ENCODE data around the gene MED1. TPM values are rescaled to one million over a fixed set of nuclear protein-coding genes. Genes with fewer than 3 reads are reported as not detected.

The MED1 gene
- total and polyA plus RNA-seq, 2 donors (not counting 1 experiment from before 2014, with no cell fraction given), result 28.4 to 32.3 TPM

DNA sequence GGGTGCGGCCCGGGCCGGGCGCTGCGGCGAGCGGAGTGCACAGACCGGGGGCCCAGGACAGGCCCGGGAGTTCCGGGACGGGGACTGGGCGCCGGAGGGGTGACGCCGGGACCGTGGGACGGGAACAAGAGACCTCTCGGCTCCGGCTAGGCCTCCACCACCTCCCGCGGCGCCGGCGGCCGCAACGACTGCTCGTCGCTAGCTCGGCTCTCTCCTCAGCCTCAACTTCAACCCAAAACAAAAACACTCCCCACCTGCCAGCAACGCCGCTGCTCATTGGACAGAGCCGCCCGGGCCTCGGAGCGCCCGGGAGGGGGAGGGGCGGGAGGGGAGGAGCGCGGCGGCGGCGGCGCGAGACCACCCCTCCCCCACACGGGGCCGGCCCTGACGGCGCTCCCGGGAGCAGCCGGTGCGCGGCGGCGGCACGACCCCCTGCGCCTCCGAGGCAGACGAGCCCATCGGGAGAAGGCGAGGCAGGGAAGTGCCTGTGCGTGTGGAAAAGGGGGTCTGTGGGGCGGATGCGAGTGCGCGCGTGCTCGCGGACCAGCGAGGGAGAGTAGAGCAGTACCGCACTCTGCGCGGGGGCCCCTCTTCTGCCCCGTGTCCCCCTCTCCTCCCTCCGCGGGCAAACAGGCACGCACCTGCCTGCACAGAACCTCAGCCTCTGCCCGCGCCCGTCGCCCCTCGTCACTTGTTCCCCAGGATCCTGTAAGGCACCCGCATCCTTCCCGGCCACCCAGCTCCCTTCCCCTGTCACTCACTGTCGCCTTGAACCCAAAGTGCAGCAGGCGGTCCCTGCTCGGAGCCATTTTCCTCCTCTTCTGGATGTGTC is 49.4 kb downstream of the MED1 start, which contains the start of gene FBXL20:
Gene FBXL20, minus strand, starts transcription at position 215 of the 832 bp plus-strand sequence. CDS start 224 bp downstream, outside the sequence.
- Histone ChIP-seq H3K9me3 (ENCODE audit: control insufficient read depth, insufficient read depth, low read depth, low read length) (no peaks in the 10 kb centered on the region), H3K27ac (ENCODE audit: insufficient read depth, low read length) (peak within 1 kb of the TSS; percentile 77), H3K9ac (ENCODE audit: insufficient read depth, low read length) (peak within 1 kb of the TSS; percentile 88), H3K4me2 (ENCODE audit: extremely low read depth, insufficient read depth, low read length) (peak within 1 kb of the TSS; percentile 100), H3K79me2 (ENCODE audit: control insufficient read depth, insufficient read depth, low read length) (peaks cover 10% of the 10 kb centered on the region), H3K36me3 (ENCODE audit: control insufficient read depth, insufficient read depth, low read length) (peaks cover 2% of the 10 kb centered on the region), H3K27me3 (ENCODE audit: control insufficient read depth, insufficient read depth, low read length) (no peaks in the 10 kb centered on the region), H4K20me1 (ENCODE audit: control insufficient read depth, extremely low read depth, insufficient read depth, low read length) (no peaks in the 10 kb centered on the region), H2AFZ (ENCODE audit: low read length) (peak within 1 kb of the TSS; percentile 92), H3K4me1 (ENCODE audit: control insufficient read depth, extremely low read depth, insufficient read depth, low read length) (peaks cover 14% of the 10 kb centered on the region), H3K4me3 (replicated peaks in 1 of 4; ENCODE audit: control extremely low read depth in 1 of 4, insufficient read depth in 1 of 4, low read depth in 3 of 4, low read length in 4 of 4) (peak within 1 kb of the TSS; percentile 87 to 96 (median 91))
- no peak for TF ChIP-seq EZH2 (IDR thresholded peaks at IDR 0.05; ENCODE audit: low read length, missing control alignments)
- TF ChIP-seq, protein P1, sequence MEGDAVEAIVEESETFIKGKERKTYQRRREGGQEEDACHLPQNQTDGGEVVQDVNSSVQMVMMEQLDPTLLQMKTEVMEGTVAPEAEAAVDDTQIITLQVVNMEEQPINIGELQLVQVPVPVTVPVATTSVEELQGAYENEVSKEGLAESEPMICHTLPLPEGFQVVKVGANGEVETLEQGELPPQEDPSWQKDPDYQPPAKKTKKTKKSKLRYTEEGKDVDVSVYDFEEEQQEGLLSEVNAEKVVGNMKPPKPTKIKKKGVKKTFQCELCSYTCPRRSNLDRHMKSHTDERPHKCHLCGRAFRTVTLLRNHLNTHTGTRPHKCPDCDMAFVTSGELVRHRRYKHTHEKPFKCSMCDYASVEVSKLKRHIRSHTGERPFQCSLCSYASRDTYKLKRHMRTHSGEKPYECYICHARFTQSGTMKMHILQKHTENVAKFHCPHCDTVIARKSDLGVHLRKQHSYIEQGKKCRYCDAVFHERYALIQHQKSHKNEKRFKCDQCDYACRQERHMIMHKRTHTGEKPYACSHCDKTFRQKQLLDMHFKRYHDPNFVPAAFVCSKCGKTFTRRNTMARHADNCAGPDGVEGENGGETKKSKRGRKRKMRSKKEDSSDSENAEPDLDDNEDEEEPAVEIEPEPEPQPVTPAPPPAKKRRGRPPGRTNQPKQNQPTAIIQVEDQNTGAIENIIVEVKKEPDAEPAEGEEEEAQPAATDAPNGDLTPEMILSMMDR (conservative IDR thresholded peaks at IDR 0.05 in 1 of 2, IDR thresholded peaks at IDR 0.05 in 1 of 2; ENCODE audit: low read depth in 1 of 2, low read length in 2 of 2), result no peak
- DNase-seq (ENCODE audit: low read depth in 2 of 2), result peak; percentile 84 to 89

DNA sequence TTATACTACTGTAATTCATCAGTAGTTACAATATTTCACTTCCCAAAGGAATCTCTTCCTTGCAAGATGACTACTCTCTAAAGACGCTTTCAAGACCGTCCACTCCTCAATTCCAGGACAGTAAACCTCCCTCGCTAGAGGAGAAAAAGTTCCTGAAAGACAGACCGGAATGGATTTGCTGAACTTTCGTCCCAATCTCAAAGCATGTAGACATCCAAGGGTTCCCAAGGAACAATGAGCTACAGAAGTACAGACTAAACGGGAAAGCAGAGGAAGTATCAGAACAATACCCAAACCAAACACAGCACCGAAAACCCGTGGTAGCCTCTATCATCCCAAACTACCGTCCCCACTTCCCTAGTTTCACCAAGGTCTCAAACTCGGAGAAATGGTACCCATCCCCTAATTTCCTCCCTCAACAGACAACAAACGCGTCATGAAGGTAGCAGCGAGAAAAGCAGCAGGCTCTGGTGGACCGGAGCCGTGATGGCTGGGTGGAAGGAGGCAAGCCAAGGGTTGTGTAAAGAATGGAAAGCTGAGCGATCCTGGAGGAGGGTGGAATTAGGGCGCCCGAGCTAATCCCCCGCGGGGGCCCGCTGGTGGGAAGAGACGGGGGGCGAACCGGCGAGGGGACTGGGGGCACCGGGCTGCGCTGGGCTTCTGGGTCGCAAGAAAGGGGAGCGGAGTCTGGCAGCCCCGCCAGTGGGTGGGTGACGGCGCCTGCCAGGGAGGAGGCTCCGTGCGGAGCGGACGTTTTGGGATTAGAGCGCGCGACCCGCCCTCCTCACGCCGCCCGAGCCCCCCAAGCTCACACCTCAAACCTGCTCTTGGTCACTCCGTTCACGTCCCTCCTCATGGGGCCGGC is 50.3 kb downstream of the MED1 start:
- Histone ChIP-seq H3K36me3 (ENCODE audit: control insufficient read depth, insufficient read depth, low read length) (no peaks in the 10 kb centered on the region), H3K4me2 (ENCODE audit: extremely low read depth, insufficient read depth, low read length) (peak overlapping the region; percentile 100), H3K27ac (ENCODE audit: insufficient read depth, low read length) (peak overlapping the region; percentile 77), H3K4me3 (replicated peaks in 1 of 4; ENCODE audit: control extremely low read depth in 1 of 4, insufficient read depth in 1 of 4, low read depth in 3 of 4, low read length in 4 of 4) (peak overlapping the region; percentile 87 to 96 (median 91)), H3K79me2 (ENCODE audit: control insufficient read depth, insufficient read depth, low read length) (peaks cover 10% of the 10 kb centered on the region), H3K9ac (ENCODE audit: insufficient read depth, low read length) (peak overlapping the region; percentile 88), H2AFZ (ENCODE audit: low read length) (peak overlapping the region; percentile 78), H3K4me1 (ENCODE audit: control insufficient read depth, extremely low read depth, insufficient read depth, low read length) (peaks cover 13% of the 10 kb centered on the region), H3K9me3 (ENCODE audit: control insufficient read depth, insufficient read depth, low read depth, low read length) (no peaks in the 10 kb centered on the region), H4K20me1 (ENCODE audit: control insufficient read depth, extremely low read depth, insufficient read depth, low read length) (no peaks in the 10 kb centered on the region), H3K27me3 (ENCODE audit: control insufficient read depth, insufficient read depth, low read length) (no peaks in the 10 kb centered on the region)
- TF ChIP-seq, protein P1 (conservative IDR thresholded peaks at IDR 0.05 in 1 of 2, IDR thresholded peaks at IDR 0.05 in 1 of 2; ENCODE audit: low read depth in 1 of 2, low read length in 2 of 2), result no peak
- TF ChIP-seq EZH2 (IDR thresholded peaks at IDR 0.05; ENCODE audit: low read length, missing control alignments), result no peak
- DNase-seq (ENCODE audit: low read depth in 2 of 2), result no peak

DNA sequence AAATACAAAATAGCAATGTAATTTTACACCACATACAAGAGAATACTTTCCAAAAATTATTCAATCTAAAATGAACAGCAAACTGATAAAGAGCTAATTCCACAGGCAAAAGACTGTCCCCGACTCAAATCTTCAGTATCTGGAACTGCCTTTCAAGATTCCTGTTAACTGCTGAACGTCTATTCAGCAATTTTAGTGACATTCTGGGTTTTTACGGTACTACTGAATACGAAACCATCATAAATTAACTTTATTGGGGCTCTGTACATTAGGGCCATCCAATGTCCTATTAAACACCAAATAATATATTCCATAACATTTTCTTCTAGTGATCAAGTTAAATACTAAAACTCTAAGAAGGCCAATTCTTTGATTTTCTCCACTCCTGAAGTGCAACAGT is 51.3 kb downstream of the MED1 start:
- Histone ChIP-seq H4K20me1 (ENCODE audit: control insufficient read depth, extremely low read depth, insufficient read depth, low read length) (no peaks in the 10 kb centered on the region), H3K27me3 (ENCODE audit: control insufficient read depth, insufficient read depth, low read length) (no peaks in the 10 kb centered on the region), H2AFZ (ENCODE audit: low read length) (no peak overlapping the region), H3K4me2 (ENCODE audit: extremely low read depth, insufficient read depth, low read length) (peak overlapping the region; percentile 100), H3K4me1 (ENCODE audit: control insufficient read depth, extremely low read depth, insufficient read depth, low read length) (peaks cover 3% of the 10 kb centered on the region), H3K79me2 (ENCODE audit: control insufficient read depth, insufficient read depth, low read length) (peaks cover 10% of the 10 kb centered on the region), H3K9ac (ENCODE audit: insufficient read depth, low read length) (no peak overlapping the region), H3K9me3 (ENCODE audit: control insufficient read depth, insufficient read depth, low read depth, low read length) (no peaks in the 10 kb centered on the region), H3K36me3 (ENCODE audit: control insufficient read depth, insufficient read depth, low read length) (no peaks in the 10 kb centered on the region), H3K4me3 (replicated peaks in 1 of 4; ENCODE audit: control extremely low read depth in 1 of 4, insufficient read depth in 1 of 4, low read depth in 3 of 4, low read length in 4 of 4) (peak overlapping the region; percentile 2 to 96 (median 91)), H3K27ac (ENCODE audit: insufficient read depth, low read length) (no peak overlapping the region)
- no peak for TF ChIP-seq EZH2 (IDR thresholded peaks at IDR 0.05; ENCODE audit: low read length, missing control alignments)
- TF ChIP-seq, protein P1 (conservative IDR thresholded peaks at IDR 0.05 in 1 of 2, IDR thresholded peaks at IDR 0.05 in 1 of 2; ENCODE audit: low read depth in 1 of 2, low read length in 2 of 2), result no peak
- no peak for DNase-seq (ENCODE audit: low read depth in 2 of 2)

All from fibroblast of lung (primary cell).